ENCODE data around the gene PTS.

DNA sequence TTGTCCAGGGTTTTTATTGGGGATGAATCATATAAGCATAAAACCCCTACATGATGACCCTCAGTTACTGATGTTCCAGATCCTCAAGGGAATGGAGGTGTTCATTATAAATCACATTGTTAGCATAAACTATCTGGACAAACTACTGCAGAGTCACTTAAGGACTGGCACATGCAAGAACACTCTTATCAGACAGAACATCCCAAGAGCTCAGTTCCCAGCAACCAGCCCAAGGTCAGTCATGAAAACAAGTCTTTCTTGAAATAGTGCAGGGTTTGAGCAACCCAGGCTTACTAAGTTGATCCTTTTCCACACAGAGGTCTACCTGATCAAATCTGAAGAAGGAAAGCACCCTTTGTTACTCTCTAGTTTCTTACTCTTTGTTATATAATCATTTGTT, 13.5 kb upstream of the PTS start:
- no peak for TF ChIP-seq TEAD4 (CRISPR knock-in tag; IDR thresholded peaks at IDR 0.05)
- TF ChIP-seq GRHL2 (CRISPR knock-in tag; IDR thresholded peaks at IDR 0.05; ENCODE audit: insufficient replicate concordance, severe bottlenecking), result no peak
- no peak for TF ChIP-seq ATF1 (CRISPR knock-in tag; IDR thresholded peaks at IDR 0.05)
- TF ChIP-seq, protein P1, sequence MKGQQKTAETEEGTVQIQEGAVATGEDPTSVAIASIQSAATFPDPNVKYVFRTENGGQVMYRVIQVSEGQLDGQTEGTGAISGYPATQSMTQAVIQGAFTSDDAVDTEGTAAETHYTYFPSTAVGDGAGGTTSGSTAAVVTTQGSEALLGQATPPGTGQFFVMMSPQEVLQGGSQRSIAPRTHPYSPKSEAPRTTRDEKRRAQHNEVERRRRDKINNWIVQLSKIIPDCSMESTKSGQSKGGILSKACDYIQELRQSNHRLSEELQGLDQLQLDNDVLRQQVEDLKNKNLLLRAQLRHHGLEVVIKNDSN (CRISPR knock-in tag; IDR thresholded peaks at IDR 0.05), result no peak
- TF ChIP-seq, protein P2, sequence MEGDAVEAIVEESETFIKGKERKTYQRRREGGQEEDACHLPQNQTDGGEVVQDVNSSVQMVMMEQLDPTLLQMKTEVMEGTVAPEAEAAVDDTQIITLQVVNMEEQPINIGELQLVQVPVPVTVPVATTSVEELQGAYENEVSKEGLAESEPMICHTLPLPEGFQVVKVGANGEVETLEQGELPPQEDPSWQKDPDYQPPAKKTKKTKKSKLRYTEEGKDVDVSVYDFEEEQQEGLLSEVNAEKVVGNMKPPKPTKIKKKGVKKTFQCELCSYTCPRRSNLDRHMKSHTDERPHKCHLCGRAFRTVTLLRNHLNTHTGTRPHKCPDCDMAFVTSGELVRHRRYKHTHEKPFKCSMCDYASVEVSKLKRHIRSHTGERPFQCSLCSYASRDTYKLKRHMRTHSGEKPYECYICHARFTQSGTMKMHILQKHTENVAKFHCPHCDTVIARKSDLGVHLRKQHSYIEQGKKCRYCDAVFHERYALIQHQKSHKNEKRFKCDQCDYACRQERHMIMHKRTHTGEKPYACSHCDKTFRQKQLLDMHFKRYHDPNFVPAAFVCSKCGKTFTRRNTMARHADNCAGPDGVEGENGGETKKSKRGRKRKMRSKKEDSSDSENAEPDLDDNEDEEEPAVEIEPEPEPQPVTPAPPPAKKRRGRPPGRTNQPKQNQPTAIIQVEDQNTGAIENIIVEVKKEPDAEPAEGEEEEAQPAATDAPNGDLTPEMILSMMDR (IDR thresholded peaks at IDR 0.05), result no peak
- TF ChIP-seq, protein P3, sequence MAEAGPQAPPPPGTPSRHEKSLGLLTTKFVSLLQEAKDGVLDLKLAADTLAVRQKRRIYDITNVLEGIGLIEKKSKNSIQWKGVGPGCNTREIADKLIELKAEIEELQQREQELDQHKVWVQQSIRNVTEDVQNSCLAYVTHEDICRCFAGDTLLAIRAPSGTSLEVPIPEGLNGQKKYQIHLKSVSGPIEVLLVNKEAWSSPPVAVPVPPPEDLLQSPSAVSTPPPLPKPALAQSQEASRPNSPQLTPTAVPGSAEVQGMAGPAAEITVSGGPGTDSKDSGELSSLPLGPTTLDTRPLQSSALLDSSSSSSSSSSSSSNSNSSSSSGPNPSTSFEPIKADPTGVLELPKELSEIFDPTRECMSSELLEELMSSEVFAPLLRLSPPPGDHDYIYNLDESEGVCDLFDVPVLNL (CRISPR knock-in tag; IDR thresholded peaks at IDR 0.05; ENCODE audit: borderline replicate concordance, low read depth), result no peak
- no peak for TF ChIP-seq NR1H2 (CRISPR knock-in tag; IDR thresholded peaks at IDR 0.05)
